Trophoblast cell (in vitro differentiated cells and primary cell): ENCODE data around the gene LRFN5. TPM values are rescaled to one million over a fixed set of nuclear protein-coding genes. Genes with fewer than 3 reads are reported as not detected.
"Not testable (repeated sequence)": the region's sequence is repeated elsewhere in the genome, so short reads cannot be mapped to it uniquely, and the experiment has no call there.

Experiments
- DNase-seq, 2 donors: peaks; one replicate each; pipeline ENCODE4 v3.0.0-alpha.2; 2016
- H2AFZ ChIP-seq: 2 replicates; pipeline ENCODE4 v1.6.1; 2013; ENCODE audit warnings: low read length, moderate library complexity, mild to moderate bottlenecking; ENCODE audit not compliant: insufficient read depth, poor library complexity
- H2AK5ac ChIP-seq: 2 replicates; pipeline ENCODE4 v1.6.1; 2013; ENCODE audit warnings: mild to moderate bottlenecking, low read length
- H2BK120ac ChIP-seq: 2 replicates; pipeline ENCODE4 v1.6.1; 2013; ENCODE audit warnings: low read length, mild to moderate bottlenecking, moderate library complexity; ENCODE audit not compliant: insufficient read depth, poor library complexity
- H2BK12ac ChIP-seq: 2 replicates; pipeline ENCODE4 v1.6.1; 2013; ENCODE audit warnings: mild to moderate bottlenecking, low read length, moderate library complexity
- H2BK5ac ChIP-seq: 2 replicates; pipeline ENCODE4 v1.6.1; 2013; ENCODE audit warnings: low read length, low read depth, moderate library complexity, mild to moderate bottlenecking; ENCODE audit not compliant: poor library complexity
- H3K14ac ChIP-seq: 2 replicates; pipeline ENCODE4 v1.6.1; 2013; ENCODE audit warnings: mild to moderate bottlenecking, low read length
- H3K18ac ChIP-seq: 2 replicates; pipeline ENCODE4 v1.6.1; 2013; ENCODE audit warnings: mild to moderate bottlenecking, low read length
- H3K23ac ChIP-seq: 2 replicates; pipeline ENCODE4 v1.6.1; 2013; ENCODE audit warnings: low read length
- H3K27ac ChIP-seq: 2 replicates; pipeline ENCODE4 v1.5.1; 2013; ENCODE audit warnings: low read depth, mild to moderate bottlenecking, inconsistent platforms, low read length, moderate library complexity
- H3K27me3 ChIP-seq: 2 replicates; pipeline ENCODE4 v1.6.1; 2013; ENCODE audit warnings: inconsistent platforms, mild to moderate bottlenecking, low read length, moderate library complexity; ENCODE audit not compliant: insufficient read depth
- H3K36me3 ChIP-seq, 2 experiments: 1 replicate in 1 of 2; 2 replicates in 1 of 2; pipeline ENCODE4 v1.6.1; 2013; ENCODE audit warnings: low read length in 2 of 2, mild to moderate bottlenecking in 2 of 2, moderate library complexity in 1 of 2; ENCODE audit not compliant: insufficient read depth in 2 of 2, control insufficient read depth in 1 of 2
- H3K4ac ChIP-seq: 2 replicates; pipeline ENCODE4 v1.6.1; 2013; ENCODE audit warnings: low read depth, mild to moderate bottlenecking, low read length, moderate library complexity
- H3K4me1 ChIP-seq, 2 experiments: 1 replicate in 1 of 2; 2 replicates in 1 of 2; pipeline ENCODE4 v1.6.1; 2013; ENCODE audit warnings: low read length in 2 of 2, mild to moderate bottlenecking in 2 of 2, moderate library complexity in 1 of 2; ENCODE audit not compliant: insufficient read depth in 2 of 2, control insufficient read depth in 1 of 2
- H3K4me2 ChIP-seq: 2 replicates; pipeline ENCODE4 v1.6.1; 2013; ENCODE audit warnings: inconsistent platforms, mild to moderate bottlenecking, low read length, moderate library complexity
- H3K4me3 ChIP-seq: 2 replicates; pipeline ENCODE4 v1.5.1; 2013; ENCODE audit warnings: mild to moderate bottlenecking, low read depth, low read length, inconsistent platforms
- H3K79me1 ChIP-seq: one replicate; pipeline ENCODE4 v1.6.1; 2013; ENCODE audit warnings: low read length
- H3K79me2 ChIP-seq: 2 replicates; pipeline ENCODE4 v1.6.1; 2013; ENCODE audit warnings: low read length, mild to moderate bottlenecking; ENCODE audit not compliant: control insufficient read depth, insufficient read depth, poor library complexity
- H3K9ac ChIP-seq: 2 replicates; pipeline ENCODE4 v1.6.1; 2013; ENCODE audit warnings: mild to moderate bottlenecking, low read length
- H3K9me3 ChIP-seq: 2 replicates; pipeline ENCODE4 v1.6.1; 2013; ENCODE audit warnings: low read depth, mild to moderate bottlenecking, control low read depth, inconsistent platforms, low read length; ENCODE audit not compliant: insufficient read depth
- H4K12ac ChIP-seq: 2 replicates; pipeline ENCODE4 v1.6.1; 2013; ENCODE audit warnings: low read depth, mild to moderate bottlenecking, low read length, moderate library complexity
- H4K8ac ChIP-seq: 2 replicates; pipeline ENCODE4 v1.6.1; 2013; ENCODE audit warnings: low read depth, mild to moderate bottlenecking, low read length, moderate library complexity
- H4K91ac ChIP-seq: one replicate; pipeline ENCODE4 v1.6.1; 2013; ENCODE audit warnings: low read depth, mild to moderate bottlenecking, low read length, moderate library complexity
- WGBS: extraction: QIAGEN DNeasy Blood & Tissue Kit; methylation state at CpG from one replicate; pipeline ENCODE4 v1.1.7; 2013; ENCODE audit warnings: missing lambda C conversion rate; ENCODE audit not compliant: insufficient read length, insufficient coverage; ENCODE audit errors: extremely low coverage; 5-methylcytosine and 5-hydroxymethylcytosine counted together
- polyA plus RNA-seq: library from polyadenylated mRNA; stranded (reverse); fragments of 200-250 nt; gene quantifications from 2 replicates; pipeline ENCODE4 v1.2.3, GENCODE V29; 2013

The LRFN5 gene
- polyA plus RNA-seq = 6.6 and 6.9 TPM in 2 replicates

GRCh38 chr14:41606532-41607303 lies at the start of gene LRFN5:
LRFN5 (plus strand) TSS chr14:41606876.
- Histone ChIP-seq H3K14ac (peak within 1 kb of the TSS; percentile 71), H4K8ac (peak within 1 kb of the TSS; percentile 62), H3K4me2 (peak within 1 kb of the TSS; percentile 72), H4K91ac (peak within 1 kb of the TSS; percentile 70), H3K9ac (peak within 1 kb of the TSS; percentile 70), H3K36me3 (no peaks in the 10 kb centered on the region), H3K23ac (no peak within 1 kb of the TSS), H3K27me3 (peaks cover 17% of the 10 kb centered on the region), H3K4ac (peak within 1 kb of the TSS; percentile 3), H2BK12ac (peak within 1 kb of the TSS; percentile 64), H3K27ac (peak within 1 kb of the TSS; percentile 31), H3K4me3 (peak within 1 kb of the TSS; percentile 88), H3K9me3 (peaks cover 2% of the 10 kb centered on the region), H3K79me1 (peaks cover 19% of the 10 kb centered on the region), H2AK5ac (no peak within 1 kb of the TSS), H2BK120ac (peak within 1 kb of the TSS; percentile 31), H3K4me1 (peaks cover 13 to 15% of the 10 kb centered on the region in 2 experiments), H3K18ac (peak within 1 kb of the TSS; percentile 63), H3K79me2 (peaks cover 8% of the 10 kb centered on the region), H2AFZ (peak within 1 kb of the TSS; percentile 69), H2BK5ac (peak within 1 kb of the TSS; percentile 42), H4K12ac (peak within 1 kb of the TSS; percentile 45)
- no CpG with 5 or more reads among the region's 76 CpGs for WGBS
- peak in 1 of 2 donors; percentile 40 for DNase-seq

DNA sequence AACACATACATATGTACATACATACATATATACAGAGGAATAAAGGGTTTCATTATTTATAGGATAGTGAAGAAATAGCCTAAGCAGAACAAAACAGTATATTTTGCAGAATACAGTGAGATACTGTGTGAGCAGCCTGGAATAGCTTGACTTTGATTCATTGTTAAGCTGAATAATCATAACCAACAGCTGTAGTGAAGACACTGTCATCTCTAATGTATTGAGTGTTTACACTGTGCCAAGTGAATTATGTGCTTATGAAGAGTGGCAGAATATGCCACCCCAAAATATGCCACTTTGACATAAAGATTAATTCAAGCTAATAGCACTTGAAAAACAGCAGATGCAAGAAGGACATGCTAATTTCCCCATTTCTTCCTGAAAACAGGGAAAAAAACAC lies 48.2 kb upstream of the LRFN5 start:
- no peak overlapping the region for H3K23ac ChIP-seq
- no peaks in the 10 kb centered on the region for H3K27me3 ChIP-seq
- no peak overlapping the region for H3K18ac ChIP-seq
- H3K79me2 ChIP-seq = no peaks in the 10 kb centered on the region
- DNase-seq = no peak
- H2BK120ac ChIP-seq = no peak overlapping the region
- H3K9ac ChIP-seq = no peak overlapping the region
- no peaks in the 10 kb centered on the region for H3K9me3 ChIP-seq
- H4K8ac ChIP-seq = no peak overlapping the region
- no peak overlapping the region for H4K12ac ChIP-seq
- H3K79me1 ChIP-seq = peaks cover 1% of the 10 kb centered on the region
- H3K4me2 ChIP-seq = no peak overlapping the region
- no peak overlapping the region for H2BK12ac ChIP-seq
- no peak overlapping the region for H4K91ac ChIP-seq
- no peak overlapping the region for H3K14ac ChIP-seq
- H3K36me3 ChIP-seq = no peaks in the 10 kb centered on the region
- H2AK5ac ChIP-seq = no peak overlapping the region
- no peak overlapping the region for H3K4ac ChIP-seq
- H3K4me1 ChIP-seq = no peaks in the 10 kb centered on the region
- no peak overlapping the region for H3K4me3 ChIP-seq
- H3K27ac ChIP-seq = no peak overlapping the region
- H2AFZ ChIP-seq = no peak overlapping the region
- H2BK5ac ChIP-seq = no peak overlapping the region

DNA sequence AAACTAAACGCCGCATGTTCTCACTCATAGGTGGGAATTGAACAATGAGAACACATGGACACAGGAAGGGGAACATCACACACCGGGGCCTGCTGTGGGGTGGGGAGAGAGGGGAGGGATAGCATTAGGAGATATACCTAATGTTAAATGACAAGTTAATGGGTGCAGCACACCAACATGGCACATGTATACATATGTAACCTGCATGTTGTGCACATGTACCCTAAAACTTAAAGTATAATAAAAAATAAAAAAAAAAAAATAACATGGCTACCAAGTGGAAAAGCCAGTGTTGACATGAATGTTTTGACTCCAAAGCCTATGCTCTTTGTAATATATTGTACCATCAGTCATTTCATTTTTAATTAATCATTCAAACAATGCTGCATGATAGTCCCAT lies 39.8 kb upstream of the LRFN5 start:
- not testable (repeated sequence) for H3K9ac ChIP-seq
- no CpG with 5 or more reads among the region's 3 CpGs for WGBS

GRCh38 chr14:41568979-41569378 lies 37.7 kb upstream of the LRFN5 start:
- Histone ChIP-seq H3K27me3 (no peaks in the 10 kb centered on the region), H3K36me3 (no peaks in the 10 kb centered on the region), H3K4me1 (no peaks in the 10 kb centered on the region), H2AK5ac (no peak overlapping the region), H3K14ac (no peak overlapping the region), H4K8ac (no peak overlapping the region), H3K23ac (no peak overlapping the region), H3K4me2 (no peak overlapping the region), H3K18ac (no peak overlapping the region), H3K79me1 (no peaks in the 10 kb centered on the region), H2BK12ac (no peak overlapping the region), H2BK120ac (no peak overlapping the region), H3K9me3 (no peaks in the 10 kb centered on the region), H3K9ac (no peak overlapping the region), H2BK5ac (no peak overlapping the region), H4K91ac (no peak overlapping the region), H2AFZ (no peak overlapping the region), H3K27ac (no peak overlapping the region), H3K79me2 (no peaks in the 10 kb centered on the region), H4K12ac (no peak overlapping the region), H3K4me3 (no peak overlapping the region), H3K4ac (no peak overlapping the region)
- no CpG with 5 or more reads among the region's 2 CpGs for WGBS
- no peak for DNase-seq

More for the DNA sequence above, 39.8 kb upstream of the LRFN5 start:
- H4K12ac ChIP-seq, H3K4me3 ChIP-seq, H2BK120ac ChIP-seq, H2AFZ ChIP-seq, H3K4me1 ChIP-seq, H2AK5ac ChIP-seq, H3K14ac ChIP-seq, H3K18ac ChIP-seq, H4K8ac ChIP-seq, H3K4me2 ChIP-seq, H2BK12ac ChIP-seq, DNase-seq, H2BK5ac ChIP-seq, H3K4ac ChIP-seq, H3K27ac ChIP-seq, H3K79me1 ChIP-seq, H3K79me2 ChIP-seq, H3K36me3 ChIP-seq, H4K91ac ChIP-seq, H3K23ac ChIP-seq, H3K27me3 ChIP-seq, H3K9me3 ChIP-seq: not testable (repeated sequence)
